IPS-NIHi7 (cell line): Measurements from ENCODE around the gene CBLN1.
"Not testable (repeated sequence)": the region's sequence is repeated elsewhere in the genome, so short reads cannot be mapped to it uniquely, and the experiment has no call there.

Experiments
- DNase-seq: peaks from one replicate; pipeline ENCODE4 v3.0.0; 2012; ENCODE audit warnings: mixed read lengths; ENCODE audit errors: extremely low spot score

The CBLN1 gene

DNA sequence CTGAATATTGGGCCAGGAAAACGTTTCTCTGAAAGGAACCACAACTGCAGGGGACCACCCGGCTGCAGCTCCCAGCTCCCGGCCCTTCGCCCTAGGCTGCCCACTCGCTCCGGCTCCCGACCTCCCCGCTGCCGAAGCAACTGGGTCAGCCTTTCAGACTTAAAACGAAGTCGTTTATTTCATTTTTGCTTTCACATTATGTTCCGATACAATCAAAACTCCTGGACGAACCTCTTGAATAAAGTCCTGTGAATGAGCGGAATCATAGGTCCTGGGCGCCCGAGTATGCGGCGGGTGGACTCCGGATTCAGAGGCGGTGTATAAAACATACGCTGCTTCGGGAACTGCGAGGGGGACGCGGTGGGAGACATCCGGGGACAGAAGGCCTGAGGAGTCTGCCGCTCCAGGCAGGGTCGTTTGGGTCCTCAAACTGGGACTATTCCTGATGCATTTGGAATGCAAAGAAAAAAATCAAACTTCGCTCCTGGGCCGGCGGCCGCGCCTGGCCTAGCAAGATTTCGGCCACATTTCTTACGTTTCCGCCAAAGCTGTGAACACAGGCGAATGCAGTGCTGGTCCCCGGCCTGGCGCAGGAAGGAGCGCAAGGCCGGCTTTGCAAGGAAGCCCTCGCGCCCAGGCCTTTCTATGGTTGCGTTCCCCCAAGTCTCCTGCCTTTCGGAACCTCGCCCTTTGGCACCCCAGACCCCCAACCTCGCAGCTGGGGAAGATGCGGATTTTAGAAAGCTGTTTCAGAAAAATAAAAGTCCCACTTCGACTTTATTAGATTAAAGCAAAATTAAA, 3.7 kb downstream of the CBLN1 start:
- peak; percentile 33 for DNase-seq

GRCh38 chr16:49277386-49277742, 4.3 kb downstream of the CBLN1 start:
- DNase-seq = no peak

- DNase-seq = no peak
Measured at GRCh38 chr16:49276646-49277385, 4.8 kb downstream of the CBLN1 start.

GRCh38 chr16:49275870-49276269, 5.8 kb downstream of the CBLN1 start:
- DNase-seq = no peak

DNA sequence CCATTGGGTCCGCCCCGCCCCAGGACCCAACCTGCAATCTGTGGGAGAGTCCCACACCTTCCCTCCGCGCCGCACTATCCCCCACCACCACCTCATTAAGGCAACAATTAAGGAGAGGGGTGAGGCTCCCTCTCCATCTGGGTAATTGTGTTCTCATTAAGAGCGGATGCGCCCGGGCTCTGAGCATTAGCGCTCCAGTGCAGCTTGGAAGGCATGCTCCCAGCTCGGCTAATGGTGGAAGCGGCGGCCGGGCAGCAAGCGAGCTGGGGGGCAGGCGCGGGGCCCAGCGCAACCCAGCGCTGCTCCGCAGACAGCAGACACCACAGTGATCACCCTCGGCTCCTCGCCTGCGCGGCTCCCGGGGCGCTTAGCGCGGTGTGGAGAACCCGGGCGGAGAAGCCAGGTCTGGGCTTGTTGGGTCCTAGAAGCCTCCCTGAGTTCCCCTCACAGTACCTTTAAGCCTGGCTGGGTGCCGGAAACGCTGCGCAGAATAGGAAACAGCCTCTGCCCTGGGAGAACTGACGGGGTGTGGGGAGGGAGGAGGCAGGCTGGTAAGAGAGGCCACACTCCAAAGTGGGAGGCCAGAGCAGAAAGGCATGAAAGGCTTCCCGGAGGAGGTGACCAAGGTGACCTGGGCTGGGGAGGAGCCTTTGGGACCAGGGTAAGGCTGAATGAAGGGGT, 6.4 kb downstream of the CBLN1 start:
- DNase-seq = peak; percentile 31

GRCh38 chr16:49274591-49274990, 7.0 kb downstream of the CBLN1 start:
- no peak for DNase-seq

- DNase-seq = no peak
Measured at GRCh38 chr16:49273771-49274170, 7.9 kb downstream of the CBLN1 start.

- no peak for DNase-seq
Measured at GRCh38 chr16:49271363-49271762, 10.3 kb downstream of the CBLN1 start.

DNA sequence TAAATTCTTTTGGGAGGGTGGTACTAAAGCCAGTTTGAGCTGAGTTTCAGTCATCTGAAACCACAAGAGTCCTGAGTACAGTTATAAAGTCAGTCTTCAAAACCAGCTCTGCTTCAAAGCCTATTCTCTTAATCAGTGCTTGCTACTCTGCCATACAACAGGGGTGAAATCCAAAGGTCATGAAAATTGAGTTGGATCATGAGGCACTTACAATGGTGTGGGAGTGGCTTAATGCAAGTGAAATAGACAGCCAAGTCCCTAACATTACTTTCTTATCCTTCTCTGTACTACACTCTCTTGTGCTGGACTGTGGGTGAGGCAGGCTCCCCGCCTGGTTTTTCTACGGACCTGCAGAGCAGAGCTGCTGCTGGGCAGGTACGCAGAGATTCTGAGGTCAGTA, 12.4 kb downstream of the CBLN1 start:
- DNase-seq = no peak

- no peak for DNase-seq
Measured at GRCh38 chr16:49268667-49269066, 13.0 kb downstream of the CBLN1 start.

GRCh38 chr16:49262501-49262900, 19.1 kb downstream of the CBLN1 start:
- DNase-seq = no peak

GRCh38 chr16:49261930-49262329, 19.7 kb downstream of the CBLN1 start:
- no peak for DNase-seq

DNA sequence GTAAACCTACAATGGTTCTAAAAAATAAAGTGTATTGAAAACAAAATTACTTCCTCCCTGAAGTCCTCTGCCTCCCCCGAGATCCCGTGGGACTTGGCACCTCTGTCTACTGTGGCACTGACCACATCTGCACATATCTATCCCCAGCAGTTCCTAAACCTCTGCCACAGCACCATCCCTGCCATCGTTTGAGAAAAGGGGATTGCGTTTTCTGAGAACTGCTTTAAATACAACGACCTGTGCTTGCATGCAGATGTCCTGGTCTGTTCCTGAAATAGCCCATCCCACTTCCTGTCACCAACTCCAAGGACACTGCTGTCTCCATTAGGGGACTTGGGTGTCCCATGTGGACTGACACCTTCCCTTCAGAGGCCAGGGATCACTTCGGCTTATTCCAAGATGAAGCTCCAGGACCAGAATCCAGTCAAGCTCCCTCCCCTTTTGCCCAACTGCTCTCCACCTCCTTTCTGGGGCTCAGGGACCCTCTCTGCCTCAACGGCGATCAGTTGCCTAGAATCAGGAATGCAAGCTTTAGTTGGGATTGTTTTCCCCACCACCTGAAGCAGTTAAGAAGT, 20.6 kb downstream of the CBLN1 start:
- DNase-seq = no peak

- no peak for DNase-seq
Measured at GRCh38 chr16:49260253-49260652, 21.4 kb downstream of the CBLN1 start.

DNA sequence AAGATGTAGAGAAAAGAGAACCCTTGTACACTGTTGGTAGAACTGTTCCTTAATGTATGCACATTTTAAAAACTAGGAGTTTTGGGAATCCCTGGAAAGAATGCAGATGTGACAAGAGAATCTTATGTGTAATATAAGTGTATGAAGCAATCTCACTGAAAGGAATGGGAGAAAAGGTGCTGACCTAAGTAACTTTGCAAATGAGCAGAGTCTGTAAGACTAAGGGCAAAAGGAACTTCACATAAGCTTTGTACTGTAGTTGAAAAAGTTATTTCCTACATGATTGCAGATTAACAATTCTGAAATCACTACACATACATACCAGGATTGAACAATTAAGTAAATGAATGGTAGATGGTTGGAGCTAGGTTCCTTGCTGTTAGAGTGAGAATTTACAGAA, 22.3 kb downstream of the CBLN1 start:
- DNase-seq = no peak

DNA sequence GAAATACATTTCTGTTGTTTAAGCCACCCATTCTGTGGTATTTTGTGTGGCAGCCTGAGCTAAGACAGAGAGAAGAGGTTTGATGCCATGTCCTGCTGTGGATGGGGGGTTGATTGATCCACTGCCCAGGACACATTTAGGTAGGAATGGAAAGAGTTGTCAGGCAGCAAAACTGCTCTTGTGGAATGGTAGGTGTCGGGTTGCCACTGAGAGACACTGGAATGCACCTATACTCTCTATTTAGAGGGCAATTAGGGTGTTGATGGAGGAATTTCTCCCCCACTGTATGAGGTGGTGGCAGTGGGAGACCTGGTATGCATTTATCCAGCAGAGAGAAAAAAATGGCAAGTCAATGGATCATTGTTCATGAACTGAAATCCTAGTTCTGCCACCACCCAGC, 30.9 kb downstream of the CBLN1 start:
- peak; percentile 25 for DNase-seq

DNA sequence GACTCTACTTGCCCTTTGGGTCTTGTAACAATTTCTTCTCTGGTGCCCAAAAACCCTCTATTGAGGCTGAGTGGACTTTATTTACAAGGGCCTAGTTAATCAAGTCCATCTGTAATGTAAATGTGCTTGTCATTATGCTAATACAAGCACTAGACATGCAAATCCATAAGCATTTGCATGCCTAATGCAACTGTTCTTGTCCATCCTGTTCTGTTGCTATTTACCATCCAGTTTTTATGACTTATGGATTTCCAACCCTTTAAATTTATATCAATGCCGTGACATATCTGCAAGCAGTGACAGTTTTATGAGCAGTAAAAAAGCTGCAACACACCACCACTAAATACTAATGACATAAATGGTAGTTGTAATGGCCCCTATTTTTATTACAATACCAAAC, 33.4 kb downstream of the CBLN1 start:
- no peak for DNase-seq

DNA sequence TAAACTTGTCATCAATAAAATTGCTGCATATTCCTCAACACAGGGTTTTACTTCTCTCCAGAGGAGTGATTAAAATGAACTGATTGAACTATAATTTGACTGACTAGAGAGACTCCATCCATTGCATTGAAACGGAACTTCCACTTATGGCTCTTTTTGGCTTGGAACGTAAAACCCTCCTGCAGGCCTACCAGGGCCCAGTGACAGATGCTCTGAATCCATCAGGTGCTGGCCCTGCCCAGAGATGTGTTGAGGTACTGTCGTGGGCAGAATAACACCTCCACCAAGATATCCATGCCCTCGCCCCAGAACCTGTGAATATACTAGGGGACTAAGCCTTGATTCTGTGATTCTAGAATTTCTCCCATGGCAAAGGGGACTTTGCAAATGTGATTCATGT, 45.4 kb downstream of the CBLN1 start:
- no peak for DNase-seq

DNA sequence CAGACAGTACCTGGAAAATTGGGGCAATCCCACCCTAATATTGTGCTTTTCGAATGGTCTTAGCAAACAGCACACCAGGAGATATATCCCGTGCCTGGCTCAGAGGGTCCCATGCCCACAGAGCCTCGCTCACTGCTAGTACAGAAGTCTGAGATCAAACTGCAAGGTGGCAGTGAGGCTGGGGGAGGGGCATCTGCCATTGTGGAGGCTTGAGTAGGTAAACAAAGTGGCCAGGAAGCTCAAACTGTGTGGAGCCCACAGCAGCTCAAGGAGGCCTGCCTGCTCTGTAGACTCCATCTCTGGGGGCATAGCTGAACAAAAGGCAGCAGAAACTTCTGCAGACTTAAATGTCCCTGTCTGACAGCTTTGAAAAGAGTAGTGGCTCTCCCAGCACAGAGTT, 53.3 kb downstream of the CBLN1 start:
- not testable (repeated sequence) for DNase-seq
